ENCODE data around the gene KCNQ1.

Gene KCNQ1

DNA sequence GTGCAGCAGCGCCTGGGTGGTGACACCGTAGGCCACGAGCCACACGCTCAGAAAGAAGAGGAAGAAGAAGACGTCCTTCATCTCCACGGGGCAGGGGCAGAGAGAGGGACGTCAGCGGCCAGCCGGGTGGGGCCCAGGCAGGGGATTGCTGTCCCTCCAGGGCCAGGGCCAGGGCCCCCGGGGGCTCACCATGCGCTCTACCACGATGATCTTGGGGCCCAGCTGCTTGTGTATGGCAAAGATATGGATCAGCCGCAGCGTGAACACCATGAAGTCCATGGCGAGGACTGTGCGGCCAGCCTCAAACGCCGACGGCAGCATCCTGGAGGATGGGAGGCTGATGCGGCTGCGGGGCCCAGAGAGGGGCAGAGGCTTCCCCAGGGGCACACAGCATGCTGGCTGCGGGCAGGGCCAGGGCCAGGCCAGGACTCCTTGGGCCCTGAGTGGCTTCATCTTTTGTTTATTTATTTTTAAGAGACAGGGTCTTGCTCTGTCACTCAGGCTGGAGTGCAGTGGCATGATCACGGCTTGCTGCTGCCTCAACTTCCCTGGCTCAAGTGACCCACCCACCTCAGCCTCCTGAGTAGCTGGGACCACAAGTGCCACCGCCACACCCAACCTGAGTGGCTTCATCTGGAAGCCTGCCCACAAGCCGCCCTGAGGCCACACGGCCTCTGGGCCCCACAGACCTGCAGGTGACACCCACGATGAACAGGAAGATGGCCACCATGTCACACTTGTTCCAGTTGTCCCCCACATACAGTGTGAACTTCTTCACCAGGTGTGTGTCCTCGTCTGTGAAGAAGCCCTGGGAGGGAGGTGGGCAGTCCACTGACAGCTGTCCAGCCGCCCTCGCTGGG, 33.1 kb upstream of the KCNQ1 start:
- no peak overlapping the region for H3K4me3 ChIP-seq (ENCODE audit: low read depth, low read length)
- TF ChIP-seq, protein P1, sequence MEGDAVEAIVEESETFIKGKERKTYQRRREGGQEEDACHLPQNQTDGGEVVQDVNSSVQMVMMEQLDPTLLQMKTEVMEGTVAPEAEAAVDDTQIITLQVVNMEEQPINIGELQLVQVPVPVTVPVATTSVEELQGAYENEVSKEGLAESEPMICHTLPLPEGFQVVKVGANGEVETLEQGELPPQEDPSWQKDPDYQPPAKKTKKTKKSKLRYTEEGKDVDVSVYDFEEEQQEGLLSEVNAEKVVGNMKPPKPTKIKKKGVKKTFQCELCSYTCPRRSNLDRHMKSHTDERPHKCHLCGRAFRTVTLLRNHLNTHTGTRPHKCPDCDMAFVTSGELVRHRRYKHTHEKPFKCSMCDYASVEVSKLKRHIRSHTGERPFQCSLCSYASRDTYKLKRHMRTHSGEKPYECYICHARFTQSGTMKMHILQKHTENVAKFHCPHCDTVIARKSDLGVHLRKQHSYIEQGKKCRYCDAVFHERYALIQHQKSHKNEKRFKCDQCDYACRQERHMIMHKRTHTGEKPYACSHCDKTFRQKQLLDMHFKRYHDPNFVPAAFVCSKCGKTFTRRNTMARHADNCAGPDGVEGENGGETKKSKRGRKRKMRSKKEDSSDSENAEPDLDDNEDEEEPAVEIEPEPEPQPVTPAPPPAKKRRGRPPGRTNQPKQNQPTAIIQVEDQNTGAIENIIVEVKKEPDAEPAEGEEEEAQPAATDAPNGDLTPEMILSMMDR (IDR thresholded peaks at IDR 0.05; ENCODE audit: low read depth, low read length) = no peak

DNA sequence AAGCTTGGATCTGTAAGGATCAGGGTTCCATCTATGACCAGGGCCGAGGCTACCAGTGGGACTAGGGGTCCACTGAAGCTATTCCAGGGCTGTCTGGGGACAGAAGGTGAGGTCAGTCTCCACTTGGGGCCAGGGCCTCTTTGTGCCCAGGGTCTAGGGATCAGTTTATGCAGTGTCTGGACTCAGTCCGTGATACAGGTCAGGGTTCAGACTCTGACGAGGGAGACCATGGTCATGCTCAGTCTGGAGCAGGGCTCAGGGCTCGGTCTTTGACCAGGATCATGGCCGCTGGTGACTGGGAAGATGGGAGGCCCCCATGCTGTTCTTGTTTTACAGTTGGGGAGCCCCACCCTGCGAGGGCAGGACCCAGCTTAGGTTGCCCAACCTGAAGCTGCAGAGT, 32.5 kb upstream of the KCNQ1 start:
- no peak overlapping the region for H3K4me3 ChIP-seq (ENCODE audit: low read depth, low read length)
- TF ChIP-seq, protein P1 (IDR thresholded peaks at IDR 0.05; ENCODE audit: low read depth, low read length) = no peak

DNA sequence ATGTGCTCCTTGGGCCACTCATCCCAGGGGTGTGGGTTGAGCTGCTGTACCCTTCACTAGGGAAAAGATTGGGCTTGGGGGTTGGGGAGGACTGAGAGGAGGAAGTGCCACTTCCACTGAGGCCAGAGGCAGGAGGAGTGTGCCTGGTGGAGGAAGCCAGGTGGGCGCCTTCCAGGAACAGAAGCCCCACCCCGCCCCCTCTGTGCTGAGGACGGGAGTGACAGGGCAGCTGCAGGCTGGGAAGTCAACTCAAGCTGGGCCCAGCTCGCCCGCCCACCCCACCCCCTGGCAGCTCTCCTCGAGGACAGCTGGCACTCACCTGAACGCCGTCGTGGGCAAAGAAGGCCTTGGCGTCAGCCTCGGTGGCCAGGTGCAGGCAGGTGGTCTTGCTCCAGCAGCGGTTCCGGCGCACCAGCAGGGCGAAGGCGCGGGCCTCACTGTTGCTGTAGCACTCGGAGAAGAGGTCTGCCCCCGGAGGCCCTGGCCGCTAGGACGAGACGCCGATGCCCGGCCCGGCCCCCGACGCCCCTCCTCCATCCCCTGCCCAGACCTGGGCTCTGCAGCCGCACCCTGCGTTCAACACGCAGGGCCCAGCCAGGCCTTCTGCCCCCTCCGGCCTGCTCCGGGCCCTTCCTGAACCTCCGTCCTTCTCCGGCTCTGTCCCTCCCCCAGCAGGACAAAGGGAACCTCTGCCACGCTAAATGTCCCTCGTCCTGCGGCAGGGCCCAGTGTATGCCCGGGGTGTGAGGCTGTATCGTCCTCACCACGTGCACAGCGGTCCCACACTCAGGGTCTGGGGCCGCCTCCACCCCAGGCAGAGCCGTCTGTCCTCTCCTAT, 30.8 kb upstream of the KCNQ1 start:
- H3K4me3 ChIP-seq (ENCODE audit: low read depth, low read length) = no peak overlapping the region
- TF ChIP-seq, protein P1 (IDR thresholded peaks at IDR 0.05; ENCODE audit: low read depth, low read length) = no peak

DNA sequence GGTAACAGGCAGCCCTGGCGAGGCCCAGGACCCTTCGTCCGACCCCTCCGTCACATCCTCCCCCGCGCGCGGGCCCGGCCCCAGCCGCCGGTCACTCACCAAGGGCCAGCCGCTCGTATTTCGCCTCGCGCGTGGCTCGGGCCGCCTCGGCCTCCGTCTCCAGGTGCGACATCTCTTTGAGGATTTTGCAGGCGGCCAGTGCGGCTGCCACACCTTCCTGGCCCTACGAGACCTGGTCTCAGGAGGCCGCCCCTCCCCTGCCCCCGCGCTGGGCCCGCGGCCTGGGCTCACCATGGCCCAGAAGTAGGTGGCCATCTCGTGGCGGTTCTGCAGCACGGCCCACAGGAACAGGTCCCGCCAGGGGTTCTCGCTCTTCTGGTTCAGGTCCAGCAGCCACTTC, 30.2 kb upstream of the KCNQ1 start:
- no peak overlapping the region for H3K4me3 ChIP-seq (ENCODE audit: low read depth, low read length)
- TF ChIP-seq, protein P1 (IDR thresholded peaks at IDR 0.05; ENCODE audit: low read depth, low read length) = no peak

DNA sequence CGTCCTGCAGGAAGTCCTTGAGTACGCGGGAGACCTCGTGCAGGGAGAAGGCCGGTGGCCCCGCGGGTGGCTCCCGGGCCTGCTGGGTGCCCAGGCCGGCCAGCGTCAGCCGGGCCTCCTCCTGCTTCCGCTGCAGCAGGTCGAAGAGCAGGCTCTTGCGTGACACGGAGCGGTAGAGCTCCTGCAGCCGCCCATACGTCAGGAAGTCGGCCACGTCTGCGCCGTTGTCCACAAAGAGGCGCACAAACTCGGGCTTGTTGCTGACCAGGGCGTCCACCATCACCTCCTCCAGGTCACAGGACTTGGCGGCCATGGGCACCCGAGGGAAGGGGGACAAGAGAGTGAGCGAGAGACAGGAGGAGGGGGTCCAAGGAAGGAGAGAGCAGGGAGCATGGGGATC, 29.6 kb upstream of the KCNQ1 start:
- no peak overlapping the region for H3K4me3 ChIP-seq (ENCODE audit: low read depth, low read length)
- TF ChIP-seq, protein P1 (IDR thresholded peaks at IDR 0.05; ENCODE audit: low read depth, low read length) = no peak

DNA sequence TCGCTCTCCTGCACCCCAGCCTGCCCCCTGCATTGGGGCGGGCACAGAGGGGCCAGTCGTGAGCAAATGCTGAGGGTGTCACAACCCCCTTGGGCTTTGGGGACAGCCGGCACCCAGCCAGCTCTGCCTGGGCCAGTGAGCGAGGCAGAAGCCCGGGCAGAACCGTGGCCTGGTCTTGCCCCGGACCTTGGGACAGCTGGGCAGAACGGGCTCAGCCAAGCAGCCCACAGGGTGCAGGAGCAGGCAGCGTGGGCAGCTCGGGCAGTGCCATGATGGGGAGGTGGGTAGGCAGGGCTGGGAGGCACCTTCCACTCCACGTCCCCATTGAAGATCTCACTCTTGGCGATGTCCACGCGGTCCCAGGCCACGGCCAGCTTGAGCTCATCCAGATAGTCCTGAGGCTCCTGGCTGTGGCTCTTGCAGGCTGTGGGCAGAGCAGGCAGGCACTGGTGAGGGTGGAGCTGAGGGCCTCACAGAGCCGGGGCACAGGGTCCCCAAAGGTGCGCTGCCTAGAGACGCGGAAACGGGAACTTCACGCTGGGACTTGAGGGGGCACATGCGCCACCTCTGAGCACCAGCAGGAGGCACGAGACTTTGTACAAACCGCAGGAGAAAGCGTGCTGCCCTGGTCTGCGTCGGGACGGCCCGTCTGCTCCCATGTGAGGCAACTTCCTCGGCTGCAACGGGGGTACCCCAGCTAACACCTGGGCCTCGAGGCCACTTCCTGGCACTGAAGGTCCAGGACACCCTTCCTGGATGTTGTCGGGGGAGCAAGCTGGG, 29.0 kb upstream of the KCNQ1 start:
- TF ChIP-seq, protein P1 (IDR thresholded peaks at IDR 0.05; ENCODE audit: low read depth, low read length) = no peak
- H3K4me3 ChIP-seq (ENCODE audit: low read depth, low read length) = no peak overlapping the region
